B cell (primary cell): ENCODE results near the gene SLC6A2.

ENCODE experiments used
- EZH2 ChIP-seq: IDR thresholded peaks from 2 replicates; pipeline ENCODE4 v1.6.1; 2012; ENCODE audit warnings: borderline replicate concordance, low read depth, mild to moderate bottlenecking, moderate library complexity, low read length; ENCODE audit not compliant: insufficient read depth, poor library complexity, severe bottlenecking
- TF ChIP-seq, protein P1 (sequence below): fragments of 200-600 bp; IDR thresholded peaks from one replicate; pipeline ENCODE4 v1.8.0; 2022; ENCODE audit warnings: antibody characterized with exemption, mild to moderate bottlenecking

DNA sequence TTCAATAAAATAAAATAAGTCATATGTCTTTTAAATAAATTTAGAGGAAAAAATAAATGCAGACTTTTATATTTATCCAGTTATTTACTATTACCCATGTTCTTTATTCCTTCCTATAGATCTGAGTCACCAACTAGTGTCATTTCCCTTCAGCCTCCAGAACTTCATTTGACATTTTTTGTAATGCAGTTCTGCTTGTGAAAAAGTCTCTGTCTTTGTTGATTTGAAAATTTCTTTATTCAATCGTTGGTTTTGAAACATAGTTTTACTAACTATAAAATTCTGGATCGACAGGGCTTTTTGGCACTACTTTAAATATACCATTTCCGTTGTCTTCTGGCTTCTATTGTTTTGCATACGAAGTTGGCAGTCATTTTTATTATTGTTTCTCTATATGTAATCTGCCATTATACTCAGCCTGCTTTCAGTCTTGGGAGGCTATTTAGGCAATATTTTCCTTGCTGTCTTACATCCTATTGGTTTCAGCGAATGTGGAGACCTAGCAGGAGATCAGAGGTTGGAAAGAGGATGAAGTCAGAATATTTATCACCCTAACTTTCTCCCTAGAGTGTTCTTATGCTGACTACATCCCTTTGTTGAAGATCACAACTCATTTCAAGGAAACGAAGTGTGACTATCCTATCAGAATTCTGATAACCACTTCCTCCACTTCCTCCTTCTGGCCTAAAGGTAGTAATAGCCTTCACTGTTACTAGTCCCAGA lies 42.0 kb upstream of the SLC6A2 start:
- TF ChIP-seq, protein P1, sequence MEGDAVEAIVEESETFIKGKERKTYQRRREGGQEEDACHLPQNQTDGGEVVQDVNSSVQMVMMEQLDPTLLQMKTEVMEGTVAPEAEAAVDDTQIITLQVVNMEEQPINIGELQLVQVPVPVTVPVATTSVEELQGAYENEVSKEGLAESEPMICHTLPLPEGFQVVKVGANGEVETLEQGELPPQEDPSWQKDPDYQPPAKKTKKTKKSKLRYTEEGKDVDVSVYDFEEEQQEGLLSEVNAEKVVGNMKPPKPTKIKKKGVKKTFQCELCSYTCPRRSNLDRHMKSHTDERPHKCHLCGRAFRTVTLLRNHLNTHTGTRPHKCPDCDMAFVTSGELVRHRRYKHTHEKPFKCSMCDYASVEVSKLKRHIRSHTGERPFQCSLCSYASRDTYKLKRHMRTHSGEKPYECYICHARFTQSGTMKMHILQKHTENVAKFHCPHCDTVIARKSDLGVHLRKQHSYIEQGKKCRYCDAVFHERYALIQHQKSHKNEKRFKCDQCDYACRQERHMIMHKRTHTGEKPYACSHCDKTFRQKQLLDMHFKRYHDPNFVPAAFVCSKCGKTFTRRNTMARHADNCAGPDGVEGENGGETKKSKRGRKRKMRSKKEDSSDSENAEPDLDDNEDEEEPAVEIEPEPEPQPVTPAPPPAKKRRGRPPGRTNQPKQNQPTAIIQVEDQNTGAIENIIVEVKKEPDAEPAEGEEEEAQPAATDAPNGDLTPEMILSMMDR = no peak
- no peak for TF ChIP-seq EZH2
